Activated naive CD4-positive, alpha-beta T cell (primary cell): ENCODE data around the gene EXOC3.
A peak's percentile ranks its signal among the peaks of the same experiment; 100 is the strongest.

ENCODE experiments used
- DNase-seq, 4 experiments: peaks; one replicate each; lab custom pipeline; 2025; lab: John Stamatoyannopoulos, UW

Gene EXOC3

GRCh38 chr5:457195-457961 lies 14.4 kb downstream of the EXOC3 start:
- DNase-seq = no peak

DNA sequence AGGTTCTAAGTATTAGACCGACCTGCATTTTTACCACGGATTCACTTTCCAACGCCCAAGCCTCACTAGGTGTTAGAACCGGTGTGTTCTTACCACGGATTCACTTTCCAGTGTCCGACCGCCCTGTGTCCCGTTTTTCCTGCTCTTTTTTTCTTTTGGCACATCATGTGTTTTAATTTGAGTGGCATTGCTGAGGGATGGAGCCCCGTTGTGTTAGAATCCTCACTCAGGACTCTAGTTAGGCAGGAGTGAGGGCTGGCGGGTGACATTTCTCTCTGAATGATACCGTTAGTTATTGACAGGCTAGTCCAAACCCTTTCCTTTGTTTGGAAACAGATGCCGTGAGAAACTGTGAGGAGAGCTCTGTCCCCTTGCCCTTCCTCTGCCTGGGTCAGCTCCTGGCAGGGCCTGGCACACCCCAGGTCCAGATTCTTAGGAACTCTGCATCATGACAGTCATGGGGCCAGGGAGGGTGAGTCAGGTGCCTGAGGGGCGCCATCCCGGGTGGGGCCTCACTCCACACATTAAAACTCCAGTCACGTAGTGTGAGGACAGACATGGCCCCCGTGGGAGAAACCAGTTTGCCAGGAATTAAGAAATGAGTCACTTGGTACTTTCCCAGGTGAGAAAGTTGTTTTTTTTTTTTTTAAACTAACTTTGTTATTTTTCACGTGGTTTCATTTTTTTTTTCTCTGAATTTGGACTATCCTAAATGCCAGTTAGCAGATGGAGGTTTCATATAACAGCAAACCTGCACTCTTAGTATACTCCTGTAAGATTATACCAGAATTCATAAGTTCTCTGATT lies 15.8 kb downstream of the EXOC3 start:
- DNase-seq = no peak

DNA sequence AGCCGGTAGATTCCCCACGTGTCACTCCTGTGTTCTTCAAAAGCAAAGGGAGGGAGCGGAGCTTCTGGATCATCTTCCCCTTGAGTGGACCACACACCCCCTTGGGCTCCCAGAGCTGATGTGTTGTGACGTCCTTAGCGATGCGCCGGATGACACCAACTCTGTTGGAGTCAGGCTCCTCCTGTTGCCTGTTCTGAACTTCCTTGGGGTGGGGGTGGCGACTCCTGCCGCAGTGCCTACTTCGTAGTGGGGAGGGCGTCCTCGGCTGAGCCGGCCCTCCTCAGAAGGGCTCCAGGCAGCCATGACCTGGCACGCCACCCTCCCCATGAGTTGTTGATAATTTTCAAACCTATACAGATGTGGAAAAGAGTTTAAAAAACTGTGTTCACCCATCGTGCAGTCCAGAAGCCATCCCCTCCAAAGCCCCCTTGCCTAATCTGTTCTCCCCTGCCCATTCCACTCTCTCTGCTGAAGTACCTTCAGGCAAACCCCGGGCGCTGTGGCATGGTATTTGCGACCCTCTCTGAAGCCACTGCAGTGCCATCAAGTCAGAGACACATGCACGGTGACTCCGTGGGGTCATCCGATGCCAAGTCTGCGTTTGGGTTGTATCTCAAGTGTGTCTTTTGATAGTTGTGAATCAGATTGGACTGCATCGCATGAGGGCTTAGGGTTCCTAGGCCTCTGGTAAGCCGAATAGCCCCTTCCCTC lies 16.7 kb downstream of the EXOC3 start:
- no peak for DNase-seq

- DNase-seq = no peak
Observed at GRCh38 chr5:460273-460625, 17.3 kb downstream of the EXOC3 start.

DNA sequence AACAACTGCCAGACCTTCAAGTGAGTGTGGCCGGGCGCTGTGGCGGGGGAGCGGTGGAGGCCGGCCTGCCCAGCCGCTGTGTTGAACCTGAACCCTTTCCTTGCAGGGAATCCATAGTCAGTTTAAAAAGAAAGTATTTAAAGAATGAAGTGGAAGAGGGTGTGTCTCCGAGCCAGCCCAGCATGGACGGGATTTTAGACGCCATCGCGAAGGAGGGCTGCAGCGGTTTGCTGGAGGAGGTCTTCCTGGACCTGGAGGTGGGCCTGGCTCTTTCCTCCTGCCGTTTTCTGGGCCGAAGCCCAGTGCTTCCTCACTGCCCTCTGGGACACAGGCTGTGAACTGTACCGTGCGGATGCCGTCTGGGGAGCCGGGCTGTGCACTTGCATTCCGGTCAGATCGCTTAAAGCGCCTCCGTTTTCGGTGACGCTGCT lies 19.1 kb downstream of the EXOC3 start:
- DNase-seq = no peak

GRCh38 chr5:463301-463700 lies 20.3 kb downstream of the EXOC3 start:
- DNase-seq = no peak

DNA sequence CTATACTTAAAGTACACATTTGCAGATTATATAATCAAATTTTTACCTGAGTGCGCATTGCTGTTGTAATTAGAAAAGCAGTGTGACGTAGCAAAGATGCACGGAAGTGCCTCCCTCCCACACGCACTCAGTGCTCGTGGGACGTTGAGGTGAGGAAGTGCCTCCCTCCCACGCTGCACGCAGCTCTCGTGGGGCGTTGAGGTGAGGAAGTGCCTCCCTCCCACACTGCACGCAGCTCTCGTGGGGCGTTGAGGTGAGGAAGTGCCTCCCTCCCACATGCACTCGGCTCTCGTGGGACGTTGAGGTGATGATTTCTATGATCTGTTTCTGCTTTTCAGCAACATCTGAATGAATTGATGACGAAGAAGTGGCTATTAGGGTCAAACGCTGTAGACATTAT lies 21.0 kb downstream of the EXOC3 start:
- DNase-seq = peak in 3 of 4 experiments; percentile 34 to 72 (median 55)

GRCh38 chr5:464446-464842 lies 21.5 kb downstream of the EXOC3 start:
- DNase-seq = no peak

DNA sequence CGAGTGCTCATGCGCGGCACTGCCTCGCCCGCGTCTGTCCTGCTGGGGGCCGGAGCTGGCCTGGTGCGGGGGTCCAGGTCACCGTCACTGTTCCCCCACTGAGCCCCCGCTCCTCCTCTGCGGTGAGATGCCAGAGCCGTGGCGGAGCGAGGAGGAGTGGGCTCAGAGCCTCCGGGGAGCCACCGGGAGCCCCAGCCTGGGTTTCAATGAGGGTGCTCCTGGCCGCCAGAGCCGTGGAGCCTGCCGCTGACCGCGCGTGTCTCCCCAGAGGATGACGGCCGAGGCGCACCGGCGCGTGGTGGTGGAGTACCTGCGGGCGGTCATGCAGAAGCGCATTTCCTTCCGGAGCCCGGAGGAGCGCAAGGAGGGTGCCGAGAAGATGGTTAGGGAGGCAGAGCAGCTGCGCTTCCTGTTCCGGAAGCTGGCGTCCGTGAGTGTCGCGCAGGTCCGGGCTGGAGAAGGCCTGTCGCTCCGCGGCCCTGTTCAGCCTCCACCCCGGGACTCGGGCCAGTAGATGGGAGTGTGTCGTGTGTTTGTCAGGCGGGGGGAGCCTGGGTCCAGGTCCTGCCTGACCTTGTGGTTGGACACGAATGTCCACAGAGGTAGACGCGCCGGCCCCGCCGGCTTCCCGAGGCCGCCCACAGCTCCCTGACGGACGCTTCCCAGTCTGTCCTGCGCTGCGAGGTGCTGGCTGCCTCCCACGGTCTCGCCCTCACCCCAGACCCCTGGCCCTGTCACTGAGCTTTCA lies 22.0 kb downstream of the EXOC3 start:
- DNase-seq = no peak

DNA sequence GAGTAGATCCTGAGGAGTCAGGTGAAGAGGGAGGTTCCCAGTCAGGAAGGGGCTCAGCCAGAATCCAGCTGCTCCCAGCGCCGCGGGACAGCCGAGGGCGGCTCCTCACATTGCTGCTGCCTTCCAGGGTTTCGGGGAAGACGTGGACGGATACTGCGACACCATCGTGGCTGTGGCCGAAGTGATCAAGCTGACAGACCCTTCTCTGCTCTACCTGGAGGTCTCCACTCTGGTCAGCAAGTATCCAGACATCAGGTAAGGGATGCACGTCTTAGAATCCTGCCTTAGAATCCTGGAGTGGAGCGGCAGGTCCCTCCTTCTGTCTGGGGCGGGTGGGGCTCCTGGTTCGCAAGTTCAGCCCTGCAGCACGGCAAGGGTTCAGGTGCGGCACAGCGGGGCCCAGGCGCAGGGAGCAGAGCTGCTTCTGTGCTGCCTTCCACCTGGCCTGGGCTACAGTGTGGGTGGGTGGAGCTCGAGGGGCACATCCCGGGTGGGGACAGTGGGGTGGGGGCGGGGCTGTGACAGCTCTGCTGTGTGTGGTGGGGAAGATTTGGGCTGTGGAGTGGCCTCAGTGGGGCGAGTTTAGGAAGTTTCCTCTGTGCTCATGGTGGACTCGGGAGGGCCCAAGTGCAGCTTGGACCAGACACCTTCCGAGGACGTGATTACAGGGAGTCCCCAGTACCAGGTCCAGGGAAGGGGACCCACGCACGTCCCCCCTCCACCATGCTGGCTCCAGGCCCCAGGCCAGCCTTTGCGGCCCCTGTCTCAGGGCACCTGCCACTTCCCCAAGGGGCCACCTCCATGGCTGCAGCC lies 22.8 kb downstream of the EXOC3 start:
- DNase-seq = no peak

DNA sequence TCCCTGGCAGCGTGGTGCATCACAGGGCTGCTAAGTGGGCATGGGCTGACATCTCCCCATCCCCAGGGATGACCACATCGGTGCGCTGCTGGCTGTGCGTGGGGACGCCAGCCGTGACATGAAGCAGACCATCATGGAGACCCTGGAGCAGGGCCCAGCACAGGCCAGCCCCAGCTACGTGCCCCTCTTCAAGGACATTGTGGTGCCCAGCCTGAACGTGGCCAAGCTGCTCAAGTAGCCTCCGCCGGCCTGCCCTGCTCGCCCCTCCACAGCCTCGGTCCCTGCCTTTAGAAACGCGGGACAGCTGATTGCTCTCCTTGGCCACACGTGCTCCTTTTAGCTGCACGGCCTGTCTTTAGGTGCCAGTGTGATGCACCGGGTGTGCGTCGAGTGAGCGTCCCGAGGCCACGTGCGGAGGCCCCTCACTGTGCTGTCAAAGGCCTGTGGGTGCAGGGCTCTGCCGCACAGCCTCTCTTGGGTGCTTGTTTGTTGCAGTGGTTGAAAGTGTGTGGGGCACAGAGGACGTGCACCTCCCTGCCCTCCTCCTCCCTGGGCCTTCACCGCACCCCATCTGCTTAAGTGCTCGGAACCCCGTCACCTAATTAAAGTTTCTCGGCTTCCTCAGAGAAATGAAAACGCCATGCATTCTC lies 23.8 kb downstream of the EXOC3 start:
- DNase-seq = no peak

DNA sequence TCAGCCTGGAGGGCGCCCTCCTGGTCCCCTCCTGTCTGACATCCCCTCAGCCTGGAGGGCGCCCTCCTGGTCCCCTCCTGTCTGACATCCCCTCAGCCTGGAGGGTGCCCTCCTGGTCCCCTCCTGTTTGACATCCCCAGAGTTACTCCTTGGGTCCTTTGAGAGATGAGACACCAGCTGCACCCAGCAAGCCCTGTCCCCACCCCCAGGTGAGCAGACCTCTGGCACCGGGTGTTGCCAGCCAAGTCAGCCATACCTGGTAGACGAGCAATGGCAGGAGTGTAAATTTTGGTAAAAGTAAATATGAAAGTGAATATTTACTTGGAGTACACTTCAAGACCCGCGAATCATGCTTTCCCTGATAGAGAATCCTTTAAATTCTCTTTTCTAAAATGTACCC lies 25.4 kb downstream of the EXOC3 start:
- DNase-seq = no peak

- DNase-seq = no peak
Observed at GRCh38 chr5:469752-470483, 26.9 kb downstream of the EXOC3 start.

GRCh38 chr5:470961-471749 lies 28.2 kb downstream of the EXOC3 start:
- no peak for DNase-seq

DNA sequence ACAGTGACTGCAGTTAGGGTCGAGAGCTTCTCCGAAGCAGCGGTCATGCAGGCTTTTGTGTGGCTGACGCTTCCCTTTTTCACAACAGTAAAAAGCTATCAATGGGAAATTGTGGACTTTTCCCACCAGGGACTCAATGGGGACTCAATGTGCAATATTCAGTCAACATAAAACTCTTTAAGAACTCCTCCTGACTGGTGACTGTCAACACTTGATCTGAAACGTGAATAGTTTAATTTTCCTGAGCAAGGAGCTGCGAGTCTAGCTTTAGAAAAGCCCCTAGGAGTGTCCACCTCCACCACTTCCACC lies 28.7 kb downstream of the EXOC3 start:
- no peak for DNase-seq

- no peak for DNase-seq
Observed at GRCh38 chr5:472076-472655, 29.2 kb downstream of the EXOC3 start.

DNA sequence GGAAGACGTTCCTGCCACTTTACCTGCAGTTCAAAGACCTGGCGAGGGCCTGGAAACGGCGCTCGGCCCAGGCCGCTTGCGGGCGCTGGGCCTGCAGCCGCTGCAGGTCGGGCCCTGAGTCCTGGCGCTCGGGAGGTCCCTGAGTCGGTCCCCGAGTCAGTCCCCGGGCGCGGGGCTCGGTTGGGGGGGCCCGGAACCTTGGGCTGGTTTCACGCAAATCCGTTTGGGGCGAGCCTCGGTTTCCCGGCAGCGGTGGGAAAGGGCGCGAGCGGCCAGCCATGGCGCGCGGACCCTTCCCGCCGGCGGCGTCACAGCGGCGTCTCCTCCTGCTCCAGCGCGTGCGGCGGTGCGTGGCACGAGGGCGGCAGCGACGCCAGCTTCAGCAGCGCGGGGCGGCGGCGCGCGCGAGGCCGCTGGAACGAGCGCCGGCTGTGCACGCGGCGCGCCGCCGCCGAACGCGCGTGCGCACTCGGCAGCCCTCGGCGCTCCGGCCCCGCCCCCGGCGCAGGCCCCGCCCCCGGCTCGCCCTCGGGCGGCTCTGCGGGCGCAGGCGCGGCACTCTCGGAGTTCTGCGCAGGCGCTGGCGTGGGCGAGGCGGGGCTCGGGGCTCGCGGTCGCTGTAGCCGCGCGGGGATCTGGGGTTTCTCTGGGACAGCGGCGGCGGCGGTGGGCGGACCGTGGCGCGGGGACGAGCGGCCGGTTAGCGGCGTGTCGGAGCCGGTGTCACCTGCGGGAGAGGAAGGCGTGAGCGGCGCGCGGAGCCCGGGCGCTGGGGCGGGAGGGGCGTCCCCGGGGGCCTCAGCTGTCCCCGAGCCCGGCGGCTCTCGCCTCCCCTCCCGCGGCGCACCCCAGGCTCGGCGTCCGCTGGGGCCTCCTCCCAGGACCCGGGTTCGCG lies 29.9 kb downstream of the EXOC3 start:
- peak; percentile 78 to 88 (median 80) for DNase-seq
